ENCODE data around the gene RYR2.
"Not testable (repeated sequence)": the region's sequence is repeated elsewhere in the genome, so short reads cannot be mapped to it uniquely, and the experiment has no call there.

RYR2 gene

DNA sequence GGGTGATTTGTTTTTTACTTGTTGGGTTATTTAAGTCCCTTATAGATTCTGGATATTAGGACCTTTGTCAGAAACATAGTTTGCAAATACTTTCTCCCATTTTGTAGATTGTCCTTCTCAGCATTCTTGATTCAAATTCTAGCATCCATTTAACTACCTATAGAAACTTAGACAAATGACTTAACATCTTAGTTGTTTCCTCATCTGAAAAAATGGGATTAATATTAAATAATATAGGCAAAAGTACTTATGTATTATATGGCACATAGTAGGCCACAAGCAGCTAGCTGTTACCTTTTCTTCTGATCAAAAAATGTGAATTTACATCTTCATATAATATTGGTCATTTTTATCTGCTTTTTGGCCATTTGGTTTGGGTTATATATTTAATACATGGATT lies 541.3 kb downstream of the RYR2 start:
- Histone ChIP-seq H2AFZ (ENCODE audit: low read depth, low read length) (no peak overlapping the region), H3K79me2 (ENCODE audit: low read length) (no peaks in the 10 kb centered on the region), H3K9me3 (ENCODE audit: insufficient read depth, low read length) (no peaks in the 10 kb centered on the region), H3K36me3 (replicated peaks; ENCODE audit: low read depth, low read length) (no peaks in the 10 kb centered on the region), H3K27ac (ENCODE audit: low read length) (no peak overlapping the region), H3K27me3 (ENCODE audit: low read depth, low read length) (no peaks in the 10 kb centered on the region), H4K20me1 (ENCODE audit: insufficient read depth, low read length) (no peaks in the 10 kb centered on the region), H3K9ac (ENCODE audit: low read length) (no peak overlapping the region), H3K4me1 (ENCODE audit: low read length) (no peaks in the 10 kb centered on the region), H3K4me2 (ENCODE audit: low read length) (no peak overlapping the region), H3K4me3 (ENCODE audit: low read length) (no peak overlapping the region)
- TF ChIP-seq EZH2phosphoT487 (IDR thresholded peaks at IDR 0.05; ENCODE audit: low read depth), result no peak
- TF ChIP-seq, protein P1, sequence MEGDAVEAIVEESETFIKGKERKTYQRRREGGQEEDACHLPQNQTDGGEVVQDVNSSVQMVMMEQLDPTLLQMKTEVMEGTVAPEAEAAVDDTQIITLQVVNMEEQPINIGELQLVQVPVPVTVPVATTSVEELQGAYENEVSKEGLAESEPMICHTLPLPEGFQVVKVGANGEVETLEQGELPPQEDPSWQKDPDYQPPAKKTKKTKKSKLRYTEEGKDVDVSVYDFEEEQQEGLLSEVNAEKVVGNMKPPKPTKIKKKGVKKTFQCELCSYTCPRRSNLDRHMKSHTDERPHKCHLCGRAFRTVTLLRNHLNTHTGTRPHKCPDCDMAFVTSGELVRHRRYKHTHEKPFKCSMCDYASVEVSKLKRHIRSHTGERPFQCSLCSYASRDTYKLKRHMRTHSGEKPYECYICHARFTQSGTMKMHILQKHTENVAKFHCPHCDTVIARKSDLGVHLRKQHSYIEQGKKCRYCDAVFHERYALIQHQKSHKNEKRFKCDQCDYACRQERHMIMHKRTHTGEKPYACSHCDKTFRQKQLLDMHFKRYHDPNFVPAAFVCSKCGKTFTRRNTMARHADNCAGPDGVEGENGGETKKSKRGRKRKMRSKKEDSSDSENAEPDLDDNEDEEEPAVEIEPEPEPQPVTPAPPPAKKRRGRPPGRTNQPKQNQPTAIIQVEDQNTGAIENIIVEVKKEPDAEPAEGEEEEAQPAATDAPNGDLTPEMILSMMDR (IDR thresholded peaks at IDR 0.05; ENCODE audit: low read depth, low read length), result no peak

DNA sequence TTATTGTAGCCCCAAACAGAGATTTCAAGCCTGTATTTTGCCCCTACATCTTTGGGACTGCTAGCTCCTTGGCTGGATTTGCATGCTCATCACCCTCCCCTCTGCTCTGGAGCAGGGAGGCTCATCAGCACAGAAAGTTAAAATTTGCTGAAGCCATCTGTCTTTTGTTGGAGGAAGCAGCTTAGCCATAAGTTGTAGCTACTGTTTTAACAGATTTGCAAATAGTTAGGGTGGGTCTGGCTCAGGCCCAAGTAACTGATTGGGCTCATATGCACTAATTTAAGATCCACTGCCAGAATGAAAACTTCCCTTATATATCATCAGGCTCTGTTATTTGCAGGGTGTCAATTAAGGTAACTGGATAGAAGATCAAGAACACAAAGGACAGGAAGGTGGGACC lies 541.8 kb downstream of the RYR2 start:
- Histone ChIP-seq H3K79me2 (ENCODE audit: low read length) (no peaks in the 10 kb centered on the region), H3K4me3 (ENCODE audit: low read length) (no peak overlapping the region), H3K9ac (ENCODE audit: low read length) (no peak overlapping the region), H3K27ac (ENCODE audit: low read length) (no peak overlapping the region), H4K20me1 (ENCODE audit: insufficient read depth, low read length) (no peaks in the 10 kb centered on the region), H3K4me1 (ENCODE audit: low read length) (no peaks in the 10 kb centered on the region), H2AFZ (ENCODE audit: low read depth, low read length) (no peak overlapping the region), H3K27me3 (ENCODE audit: low read depth, low read length) (no peaks in the 10 kb centered on the region), H3K36me3 (replicated peaks; ENCODE audit: low read depth, low read length) (no peaks in the 10 kb centered on the region), H3K9me3 (ENCODE audit: insufficient read depth, low read length) (no peaks in the 10 kb centered on the region), H3K4me2 (ENCODE audit: low read length) (no peak overlapping the region)
- no peak for TF ChIP-seq EZH2phosphoT487 (IDR thresholded peaks at IDR 0.05; ENCODE audit: low read depth)
- TF ChIP-seq, protein P1 (IDR thresholded peaks at IDR 0.05; ENCODE audit: low read depth, low read length), result no peak

DNA sequence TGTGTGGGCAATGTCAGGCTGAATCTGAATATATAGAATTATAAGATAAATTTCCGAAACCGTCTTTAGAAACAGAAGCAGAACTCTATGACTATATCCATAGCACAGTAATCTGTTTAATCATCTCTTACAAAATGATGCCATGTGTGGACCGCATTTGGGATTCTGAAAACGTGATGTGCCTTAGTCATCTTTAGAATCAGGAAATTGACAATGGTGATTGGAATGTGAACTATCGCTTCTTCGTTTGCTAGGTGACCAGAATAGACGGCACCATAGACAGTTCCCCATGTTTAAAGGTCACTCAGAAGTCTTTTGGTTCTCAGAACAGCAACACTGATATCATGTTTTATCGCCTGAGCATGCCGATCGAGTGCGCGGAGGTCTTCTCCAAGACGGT lies 548.4 kb downstream of the RYR2 start:
- Histone ChIP-seq H3K4me1 (ENCODE audit: low read length) (peaks cover 4% of the 10 kb centered on the region), H3K4me2 (ENCODE audit: low read length) (no peak overlapping the region), H4K20me1 (ENCODE audit: insufficient read depth, low read length) (no peaks in the 10 kb centered on the region), H3K79me2 (ENCODE audit: low read length) (no peaks in the 10 kb centered on the region), H3K36me3 (replicated peaks; ENCODE audit: low read depth, low read length) (no peaks in the 10 kb centered on the region), H2AFZ (ENCODE audit: low read depth, low read length) (no peak overlapping the region), H3K9me3 (ENCODE audit: insufficient read depth, low read length) (0 out of 2 replicates have a peak, but pooled peaks cover 1% of the 10 kb centered on the region), H3K4me3 (ENCODE audit: low read length) (no peak overlapping the region), H3K9ac (ENCODE audit: low read length) (no peak overlapping the region), H3K27me3 (ENCODE audit: low read depth, low read length) (peaks cover 16% of the 10 kb centered on the region), H3K27ac (ENCODE audit: low read length) (no peak overlapping the region)
- TF ChIP-seq, protein P1 (IDR thresholded peaks at IDR 0.05; ENCODE audit: low read depth, low read length), result no peak
- TF ChIP-seq EZH2phosphoT487 (IDR thresholded peaks at IDR 0.05; ENCODE audit: low read depth), result no peak

DNA sequence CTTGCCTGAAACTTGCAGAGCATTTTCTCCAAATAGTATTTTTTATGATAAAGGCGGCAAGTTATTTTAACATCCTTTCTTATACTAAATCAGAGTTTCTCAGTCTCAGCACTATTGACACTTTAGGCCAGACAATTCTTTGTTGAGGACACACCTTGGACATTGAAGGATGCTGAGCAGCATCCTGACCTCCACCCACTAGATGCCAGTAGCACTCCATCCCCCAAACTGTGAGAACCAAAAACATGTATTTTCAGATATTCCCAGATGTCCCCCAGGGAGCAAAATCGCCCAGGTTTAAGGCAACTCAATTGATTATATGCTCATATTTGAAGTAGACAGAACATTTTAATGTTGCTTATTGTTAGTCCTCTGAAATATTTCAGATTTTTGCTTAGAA lies 549.4 kb downstream of the RYR2 start:
- no peak overlapping the region for H3K4me2 ChIP-seq (ENCODE audit: low read length)
- 0 out of 2 replicates have a peak, but pooled peaks cover 10% of the 10 kb centered on the region for H3K9me3 ChIP-seq (ENCODE audit: insufficient read depth, low read length)
- TF ChIP-seq, protein P1 (IDR thresholded peaks at IDR 0.05; ENCODE audit: low read depth, low read length), result peak; percentile 62
- no peak for TF ChIP-seq EZH2phosphoT487 (IDR thresholded peaks at IDR 0.05; ENCODE audit: low read depth)

GRCh38 chr1:237603036-237603568 lies 561.1 kb downstream of the RYR2 start:
- not testable (repeated sequence) for H2AFZ ChIP-seq (ENCODE audit: low read depth, low read length); H3K79me2 ChIP-seq (ENCODE audit: low read length); H3K27ac ChIP-seq (ENCODE audit: low read length); H3K4me1 ChIP-seq (ENCODE audit: low read length); H3K4me3 ChIP-seq (ENCODE audit: low read length); H3K36me3 ChIP-seq (replicated peaks; ENCODE audit: low read depth, low read length); H3K27me3 ChIP-seq (ENCODE audit: low read depth, low read length); H3K4me2 ChIP-seq (ENCODE audit: low read length); H3K9me3 ChIP-seq (ENCODE audit: insufficient read depth, low read length); H3K9ac ChIP-seq (ENCODE audit: low read length); H4K20me1 ChIP-seq (ENCODE audit: insufficient read depth, low read length)

More for the DNA sequence above, 549.4 kb downstream of the RYR2 start:
- Histone ChIP-seq H3K4me1 (ENCODE audit: low read length) (peaks cover 4% of the 10 kb centered on the region), H3K27me3 (ENCODE audit: low read depth, low read length) (peaks cover 16% of the 10 kb centered on the region), H4K20me1 (ENCODE audit: insufficient read depth, low read length) (no peaks in the 10 kb centered on the region), H3K79me2 (ENCODE audit: low read length) (no peaks in the 10 kb centered on the region), H3K4me3 (ENCODE audit: low read length) (no peak overlapping the region), H3K9ac (ENCODE audit: low read length) (no peak overlapping the region), H2AFZ (ENCODE audit: low read depth, low read length) (no peak overlapping the region), H3K27ac (ENCODE audit: low read length) (no peak overlapping the region), H3K36me3 (replicated peaks; ENCODE audit: low read depth, low read length) (no peaks in the 10 kb centered on the region)

Measured in OCI-LY3 (cell line).